DMS114 treated with DMSO at 0.1 percent for 48 hours (cell line): ENCODE results near the gene LCT.
"Not testable (repeated sequence)": the region's sequence is repeated elsewhere in the genome, so short reads cannot be mapped to it uniquely, and the experiment has no call there.

Experiments used
- DNase-seq: peaks from one replicate; lab custom pipeline; 2025; ENCODE audit not compliant: unreplicated experiment; lab: John Stamatoyannopoulos, UW

LCT gene

GRCh38 chr2:135832891-135833290, 4.1 kb downstream of the LCT start:
- DNase-seq = no peak

GRCh38 chr2:135831180-135831812, 5.7 kb downstream of the LCT start:
- DNase-seq = no peak

GRCh38 chr2:135829378-135830135, 7.4 kb downstream of the LCT start:
- no peak for DNase-seq

GRCh38 chr2:135826544-135826943, 10.4 kb downstream of the LCT start:
- DNase-seq = no peak

- DNase-seq = no peak
Observed at GRCh38 chr2:135825550-135826176, 11.3 kb downstream of the LCT start.

- DNase-seq = no peak
Observed at GRCh38 chr2:135825131-135825530, 11.9 kb downstream of the LCT start.

- DNase-seq = no peak
Observed at GRCh38 chr2:135822855-135823254, 14.1 kb downstream of the LCT start.

- no peak for DNase-seq
Observed at GRCh38 chr2:135821190-135821589, 15.8 kb downstream of the LCT start.

GRCh38 chr2:135820003-135820618, 16.9 kb downstream of the LCT start:
- no peak for DNase-seq

GRCh38 chr2:135818937-135819610, 17.9 kb downstream of the LCT start:
- DNase-seq = no peak

- DNase-seq = no peak
Observed at GRCh38 chr2:135817951-135818350, 19.0 kb downstream of the LCT start.

GRCh38 chr2:135817466-135817865, 19.5 kb downstream of the LCT start:
- no peak for DNase-seq

GRCh38 chr2:135815269-135815668, 21.7 kb downstream of the LCT start:
- no peak for DNase-seq

GRCh38 chr2:135812907-135813511, 24.0 kb downstream of the LCT start:
- DNase-seq = no peak

GRCh38 chr2:135807874-135808273, 29.1 kb downstream of the LCT start:
- not testable (repeated sequence) for DNase-seq

- no peak for DNase-seq
Observed at GRCh38 chr2:135803278-135803677, 33.7 kb downstream of the LCT start.

- no peak for DNase-seq
Observed at GRCh38 chr2:135802350-135802749, 34.6 kb downstream of the LCT start.

GRCh38 chr2:135800513-135801460, 36.2 kb downstream of the LCT start:
- no peak for DNase-seq

GRCh38 chr2:135799738-135800137, 37.2 kb downstream of the LCT start:
- DNase-seq = no peak

- no peak for DNase-seq
Observed at GRCh38 chr2:135798762-135799161, 38.2 kb downstream of the LCT start.
